Breast epithelium (tissue), 4 donors: Measurements from ENCODE around the gene GCN1. TPM values are rescaled to one million over a fixed set of nuclear protein-coding genes. Genes with fewer than 3 reads are reported as not detected.

Source experiments
- DNase-seq, 2 donors: peaks; one replicate each; pipeline ENCODE4 v3.0.0-alpha.2; 2019; ENCODE audit warnings: low spot score in 2 of 2
- H3K27ac ChIP-seq, 2 donors: fragments of 200-600 bp; sonication (generic) in 1 of 2; one replicate each; pipeline ENCODE4 v1.5.1; 2016 to 2019; ENCODE audit warnings: mild to moderate bottlenecking in 1 of 2
- H3K27me3 ChIP-seq, 2 donors: fragments of 200-600 bp; sonication (generic) in 1 of 2; one replicate each; pipeline versions ENCODE4 v1.5.1 to v1.6.0; 2017 to 2019; ENCODE audit warnings: control low read depth in 1 of 2, mild to moderate bottlenecking in 1 of 2
- H3K36me3 ChIP-seq: fragments of 200-600 bp; one replicate; pipeline ENCODE4 v1.5.1; 2019
- H3K4me1 ChIP-seq, 2 donors: fragments of 200-600 bp; sonication (generic); one replicate each; pipeline ENCODE4 v1.5.1; 2016 to 2019; ENCODE audit warnings: control low read depth in 1 of 2
- H3K4me3 ChIP-seq, 3 donors: fragments of 200-600 bp; sonication (generic); 1 replicate in 2 of 3; 2 replicates in 1 of 3; pipeline ENCODE4 v1.5.1; 2016 to 2019; ENCODE audit warnings: mild to moderate bottlenecking in 3 of 3, moderate library complexity in 2 of 3
- H3K9me3 ChIP-seq, 2 donors: fragments of 200-600 bp; sonication (generic) in 1 of 2; one replicate each; pipeline ENCODE4 v1.5.1; 2016 to 2019; ENCODE audit warnings: control low read depth in 1 of 2
- CTCF ChIP-seq, 3 donors: fragments of 450-650 bp; IDR thresholded peaks; one replicate each; pipeline ENCODE4 v1.5.1; 2016 to 2017; ENCODE audit warnings: antibody characterized with exemption in 3 of 3, mild to moderate bottlenecking in 3 of 3, moderate library complexity in 3 of 3
- POLR2A ChIP-seq: fragments of 450-650 bp; IDR thresholded peaks from one replicate; pipeline ENCODE4 v1.6.1; 2016; ENCODE audit warnings: antibody characterized with exemption, mild to moderate bottlenecking, moderate library complexity
- POLR2AphosphoS5 ChIP-seq, 3 donors: sonication (generic); formaldehyde crosslinking; IDR thresholded peaks; one replicate each; pipeline ENCODE4 v1.6.1; 2017; ENCODE audit warnings: antibody characterized with exemption in 3 of 3
- intact Hi-C: fragments of 100-400 bp; cut with DNase I; formaldehyde crosslinking; loops from one replicate; pipeline ENCODE4 v1.15.1; 2023; ENCODE audit warnings: low total_unique reads
- total RNA-seq, 3 donors: library from RNA; depleted of rRNA; stranded (reverse); fragments of >200 nt; gene quantifications; one replicate each; pipeline ENCODE4 v1.1.0, GENCODE V29; 2016

Gene GCN1
- 10 to 100 TPM; 50.1 to 79.6 (median 73.4) TPM for total RNA-seq

- intact Hi-C loops, result no loop called here
- Histone ChIP-seq H3K27me3 (no peaks in the 10 kb centered on the region), H3K36me3 (peaks cover 4% of the 10 kb centered on the region), H3K4me3 (peak within 1 kb of the TSS; percentile 77 to 97 (median 93)), H3K9me3 (no peaks in the 10 kb centered on the region), H3K27ac (peak within 1 kb of the TSS; percentile 83 to 92), H3K4me1 (peaks cover 7 to 22% of the 10 kb centered on the region in 2 donors)
- DNase-seq, result peak; percentile 59 to 79
- TF ChIP-seq POLR2AphosphoS5 (IDR thresholded peaks at IDR 0.05) (peak; percentile 80 to 96 (median 91)), POLR2A (peak; percentile 31), CTCF (IDR thresholded peaks at IDR 0.05) (no peak)
Measured at GRCh38 chr12:120194534-120195395, at the start of gene GCN1. Gene GCN1 (minus strand): TSS chr12:120194715. CDS start chr12:120194697, 18 bp downstream.

GRCh38 chr12:120242971-120243699 is 48.6 kb upstream of the GCN1 start:
- TF ChIP-seq POLR2AphosphoS5 (IDR thresholded peaks at IDR 0.05), result no peak
- TF ChIP-seq CTCF (IDR thresholded peaks at IDR 0.05), result no peak
- no peak for TF ChIP-seq POLR2A
- H3K36me3 ChIP-seq, result no peaks in the 10 kb centered on the region
- no peak for DNase-seq
- intact Hi-C loops, result no loop called here
- no peaks in the 10 kb centered on the region for H3K27me3 ChIP-seq
- H3K4me1 ChIP-seq, result peaks cover 14 to 15% of the 10 kb centered on the region in 2 donors
- H3K9me3 ChIP-seq, result no peaks in the 10 kb centered on the region
- H3K27ac ChIP-seq, result peak overlapping the region; percentile 56 to 68
- no peak overlapping the region for H3K4me3 ChIP-seq

- H3K27me3 ChIP-seq, result no peaks in the 10 kb centered on the region
- TF ChIP-seq POLR2A, result no peak
- peak in 1 of 3 donors; percentile 24 for TF ChIP-seq POLR2AphosphoS5 (IDR thresholded peaks at IDR 0.05)
- TF ChIP-seq CTCF (IDR thresholded peaks at IDR 0.05), result no peak
- no peak overlapping the region for H3K4me3 ChIP-seq
- H3K9me3 ChIP-seq, result no peaks in the 10 kb centered on the region
- peaks cover 15 to 22% of the 10 kb centered on the region in 2 donors for H3K4me1 ChIP-seq
- intact Hi-C loops, result no loop called here
- H3K27ac ChIP-seq, result peak overlapping the region; percentile 68 to 82
- no peak for DNase-seq
- no peaks in the 10 kb centered on the region for H3K36me3 ChIP-seq
Measured at GRCh38 chr12:120242275-120242799, 47.8 kb upstream of the GCN1 start.

- DNase-seq, result no peak
- Histone ChIP-seq H3K4me1 (peaks cover 15 to 27% of the 10 kb centered on the region in 2 donors), H3K27ac (peak overlapping the region; percentile 68 to 82), H3K9me3 (no peaks in the 10 kb centered on the region), H3K36me3 (no peaks in the 10 kb centered on the region), H3K27me3 (no peaks in the 10 kb centered on the region), H3K4me3 (peak overlapping the region in 1 of 3 donors; percentile 14)
- intact Hi-C loops, result no loop called here
- TF ChIP-seq CTCF (IDR thresholded peaks at IDR 0.05) (no peak), POLR2A (no peak), POLR2AphosphoS5 (IDR thresholded peaks at IDR 0.05) (no peak)
Measured at GRCh38 chr12:120241561-120242274, 47.2 kb upstream of the GCN1 start.
